ENCODE results near the gene ZNF268. TPM values are rescaled to one million over a fixed set of nuclear protein-coding genes. Genes with fewer than 3 reads are reported as not detected.

Gene ZNF268
- total and polyA plus RNA-seq, 2 of the 8 experiments (the other 6 are each of a cell fraction or from before 2014, with no cell fraction given), result 6.3 to 22.3 TPM

GRCh38 chr12:133181238-133181959 lies at the start of gene ZNF268 (continued):
- peak; percentile 32 for TF ChIP-seq SAP30 (IDR thresholded peaks at IDR 0.05; ENCODE audit: insufficient read depth, insufficient replicate concordance, low read length)
- TF ChIP-seq SIX5 (IDR thresholded peaks at IDR 0.05; ENCODE audit: low read depth, low read length), result peak; percentile 93
- TF ChIP-seq POLR2A (IDR thresholded peaks at IDR 0.05; ENCODE audit: control extremely low read depth in 1 of 2, low read depth in 2 of 2, low read length in 2 of 2), result peak; percentile 85 to 94
- no peak for TF ChIP-seq JUN (IDR thresholded peaks at IDR 0.05; ENCODE audit: low read depth, low read length)
- peak; percentile 99 for TF ChIP-seq KDM4A (IDR thresholded peaks at IDR 0.05; ENCODE audit: low read depth, low read length, severe bottlenecking)
- 0 out of 2 replicates have a peak, but pooled peaks have one; percentile 70 for TF ChIP-seq GTF2F1 (IDR thresholded peaks at IDR 0.05; ENCODE audit: borderline replicate concordance, low read depth, low read length)
- TF ChIP-seq CHD2 (IDR thresholded peaks at IDR 0.05; ENCODE audit: low read length), result peak; percentile 61
- TF ChIP-seq EGR1 (IDR thresholded peaks at IDR 0.05; ENCODE audit: borderline replicate concordance, low read depth, low read length), result no peak
- peak; percentile 95 for TF ChIP-seq POLR2AphosphoS5 (IDR thresholded peaks at IDR 0.05; ENCODE audit: low read depth, low read length)
- TF ChIP-seq, protein P1, sequence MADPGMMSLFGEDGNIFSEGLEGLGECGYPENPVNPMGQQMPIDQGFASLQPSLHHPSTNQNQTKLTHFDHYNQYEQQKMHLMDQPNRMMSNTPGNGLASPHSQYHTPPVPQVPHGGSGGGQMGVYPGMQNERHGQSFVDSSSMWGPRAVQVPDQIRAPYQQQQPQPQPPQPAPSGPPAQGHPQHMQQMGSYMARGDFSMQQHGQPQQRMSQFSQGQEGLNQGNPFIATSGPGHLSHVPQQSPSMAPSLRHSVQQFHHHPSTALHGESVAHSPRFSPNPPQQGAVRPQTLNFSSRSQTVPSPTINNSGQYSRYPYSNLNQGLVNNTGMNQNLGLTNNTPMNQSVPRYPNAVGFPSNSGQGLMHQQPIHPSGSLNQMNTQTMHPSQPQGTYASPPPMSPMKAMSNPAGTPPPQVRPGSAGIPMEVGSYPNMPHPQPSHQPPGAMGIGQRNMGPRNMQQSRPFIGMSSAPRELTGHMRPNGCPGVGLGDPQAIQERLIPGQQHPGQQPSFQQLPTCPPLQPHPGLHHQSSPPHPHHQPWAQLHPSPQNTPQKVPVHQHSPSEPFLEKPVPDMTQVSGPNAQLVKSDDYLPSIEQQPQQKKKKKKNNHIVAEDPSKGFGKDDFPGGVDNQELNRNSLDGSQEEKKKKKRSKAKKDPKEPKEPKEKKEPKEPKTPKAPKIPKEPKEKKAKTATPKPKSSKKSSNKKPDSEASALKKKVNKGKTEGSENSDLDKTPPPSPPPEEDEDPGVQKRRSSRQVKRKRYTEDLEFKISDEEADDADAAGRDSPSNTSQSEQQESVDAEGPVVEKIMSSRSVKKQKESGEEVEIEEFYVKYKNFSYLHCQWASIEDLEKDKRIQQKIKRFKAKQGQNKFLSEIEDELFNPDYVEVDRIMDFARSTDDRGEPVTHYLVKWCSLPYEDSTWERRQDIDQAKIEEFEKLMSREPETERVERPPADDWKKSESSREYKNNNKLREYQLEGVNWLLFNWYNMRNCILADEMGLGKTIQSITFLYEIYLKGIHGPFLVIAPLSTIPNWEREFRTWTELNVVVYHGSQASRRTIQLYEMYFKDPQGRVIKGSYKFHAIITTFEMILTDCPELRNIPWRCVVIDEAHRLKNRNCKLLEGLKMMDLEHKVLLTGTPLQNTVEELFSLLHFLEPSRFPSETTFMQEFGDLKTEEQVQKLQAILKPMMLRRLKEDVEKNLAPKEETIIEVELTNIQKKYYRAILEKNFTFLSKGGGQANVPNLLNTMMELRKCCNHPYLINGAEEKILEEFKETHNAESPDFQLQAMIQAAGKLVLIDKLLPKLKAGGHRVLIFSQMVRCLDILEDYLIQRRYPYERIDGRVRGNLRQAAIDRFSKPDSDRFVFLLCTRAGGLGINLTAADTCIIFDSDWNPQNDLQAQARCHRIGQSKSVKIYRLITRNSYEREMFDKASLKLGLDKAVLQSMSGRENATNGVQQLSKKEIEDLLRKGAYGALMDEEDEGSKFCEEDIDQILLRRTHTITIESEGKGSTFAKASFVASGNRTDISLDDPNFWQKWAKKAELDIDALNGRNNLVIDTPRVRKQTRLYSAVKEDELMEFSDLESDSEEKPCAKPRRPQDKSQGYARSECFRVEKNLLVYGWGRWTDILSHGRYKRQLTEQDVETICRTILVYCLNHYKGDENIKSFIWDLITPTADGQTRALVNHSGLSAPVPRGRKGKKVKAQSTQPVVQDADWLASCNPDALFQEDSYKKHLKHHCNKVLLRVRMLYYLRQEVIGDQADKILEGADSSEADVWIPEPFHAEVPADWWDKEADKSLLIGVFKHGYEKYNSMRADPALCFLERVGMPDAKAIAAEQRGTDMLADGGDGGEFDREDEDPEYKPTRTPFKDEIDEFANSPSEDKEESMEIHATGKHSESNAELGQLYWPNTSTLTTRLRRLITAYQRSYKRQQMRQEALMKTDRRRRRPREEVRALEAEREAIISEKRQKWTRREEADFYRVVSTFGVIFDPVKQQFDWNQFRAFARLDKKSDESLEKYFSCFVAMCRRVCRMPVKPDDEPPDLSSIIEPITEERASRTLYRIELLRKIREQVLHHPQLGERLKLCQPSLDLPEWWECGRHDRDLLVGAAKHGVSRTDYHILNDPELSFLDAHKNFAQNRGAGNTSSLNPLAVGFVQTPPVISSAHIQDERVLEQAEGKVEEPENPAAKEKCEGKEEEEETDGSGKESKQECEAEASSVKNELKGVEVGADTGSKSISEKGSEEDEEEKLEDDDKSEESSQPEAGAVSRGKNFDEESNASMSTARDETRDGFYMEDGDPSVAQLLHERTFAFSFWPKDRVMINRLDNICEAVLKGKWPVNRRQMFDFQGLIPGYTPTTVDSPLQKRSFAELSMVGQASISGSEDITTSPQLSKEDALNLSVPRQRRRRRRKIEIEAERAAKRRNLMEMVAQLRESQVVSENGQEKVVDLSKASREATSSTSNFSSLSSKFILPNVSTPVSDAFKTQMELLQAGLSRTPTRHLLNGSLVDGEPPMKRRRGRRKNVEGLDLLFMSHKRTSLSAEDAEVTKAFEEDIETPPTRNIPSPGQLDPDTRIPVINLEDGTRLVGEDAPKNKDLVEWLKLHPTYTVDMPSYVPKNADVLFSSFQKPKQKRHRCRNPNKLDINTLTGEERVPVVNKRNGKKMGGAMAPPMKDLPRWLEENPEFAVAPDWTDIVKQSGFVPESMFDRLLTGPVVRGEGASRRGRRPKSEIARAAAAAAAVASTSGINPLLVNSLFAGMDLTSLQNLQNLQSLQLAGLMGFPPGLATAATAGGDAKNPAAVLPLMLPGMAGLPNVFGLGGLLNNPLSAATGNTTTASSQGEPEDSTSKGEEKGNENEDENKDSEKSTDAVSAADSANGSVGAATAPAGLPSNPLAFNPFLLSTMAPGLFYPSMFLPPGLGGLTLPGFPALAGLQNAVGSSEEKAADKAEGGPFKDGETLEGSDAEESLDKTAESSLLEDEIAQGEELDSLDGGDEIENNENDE (IDR thresholded peaks at IDR 0.05; ENCODE audit: insufficient replicate concordance, low read length), result no peak
- no peak for TF ChIP-seq CTBP2 (IDR thresholded peaks at IDR 0.05; ENCODE audit: borderline replicate concordance, insufficient read depth, insufficient read length, low read length)

Data from H1 (cell line).